GM12878 (cell line): Measurements from ENCODE around the gene C3orf49.

ENCODE experiments used
- CEBPB ChIP-seq, 2 experiments: fragments of 150-350 bp in 1 of 2; IDR thresholded peaks; 2 replicates each; pipeline ENCODE4 v1.6.1; 2012 to 2014; ENCODE audit warnings: low read depth in 2 of 2, low read length in 2 of 2, borderline replicate concordance in 1 of 2, inconsistent platforms in 1 of 2
- CTCF ChIP-seq, 3 experiments: IDR thresholded peaks in 2 of 3; conservative IDR thresholded peaks in 1 of 3; 2 replicates each; pipeline ENCODE4 v1.5.1; 2011; ENCODE audit warnings: low read depth in 3 of 3, low read length in 3 of 3, mild to moderate bottlenecking in 3 of 3, control low read depth in 2 of 3, moderate library complexity in 2 of 3, inconsistent platforms in 1 of 3, mixed read lengths in 1 of 3; ENCODE audit not compliant: control insufficient read depth in 2 of 3, insufficient read depth in 1 of 3; ENCODE audit errors: extremely low read depth in 1 of 3
- EP300 ChIP-seq, 2 experiments: fragments of 150-350 bp in 1 of 2; IDR thresholded peaks; 2 replicates each; pipeline ENCODE4 v1.6.1; 2011 to 2012; ENCODE audit warnings: low read depth in 2 of 2, low read length in 2 of 2, borderline replicate concordance in 1 of 2, improper control_type of control experiment in 1 of 2, inconsistent platforms in 1 of 2; ENCODE audit not compliant: control insufficient read depth in 1 of 2
- FOXM1 ChIP-seq: IDR thresholded peaks from 2 replicates; pipeline ENCODE4 v1.6.1; 2012; ENCODE audit warnings: low read depth, mild to moderate bottlenecking, inconsistent platforms, low read length, moderate library complexity
- IRF5 ChIP-seq: fragments of 450-650 bp; IDR thresholded peaks from 2 replicates; pipeline ENCODE4 v1.6.1; 2017; ENCODE audit warnings: borderline replicate concordance
- NRF1 ChIP-seq: conservative IDR thresholded peaks from 2 replicates; pipeline ENCODE4 v1.6.1; 2011; ENCODE audit warnings: mild to moderate bottlenecking, low read depth, low read length, improper control_type of control experiment
- SIN3A ChIP-seq: IDR thresholded peaks from 2 replicates; pipeline ENCODE4 v1.6.1; 2012; ENCODE audit warnings: low read depth, low read length, improper control_type of control experiment
- TAF1 ChIP-seq: IDR thresholded peaks from 2 replicates; pipeline ENCODE4 v1.6.1; 2011; ENCODE audit warnings: mild to moderate bottlenecking, low read depth, low read length, borderline replicate concordance
- ZNF274 ChIP-seq: IDR thresholded peaks from one replicate; pipeline ENCODE4 v1.8.0; 2011; ENCODE audit not compliant: insufficient read length, insufficient read depth
- ZNF687 ChIP-seq: fragments of 450-650 bp; IDR thresholded peaks from 2 replicates; pipeline ENCODE4 v1.6.1; 2017; ENCODE audit warnings: mild to moderate bottlenecking, moderate library complexity
- TF ChIP-seq, protein P1 (sequence below): IDR thresholded peaks from 2 replicates; pipeline ENCODE4 v1.6.1; 2011; ENCODE audit warnings: borderline replicate concordance, low read depth, mild to moderate bottlenecking, moderate library complexity, mixed read lengths, low read length; ENCODE audit not compliant: insufficient read depth; ENCODE audit errors: extremely low read length

- TF ChIP-seq ZNF687 (no peak), CTCF (IDR thresholded peaks at IDR 0.05 in 2 of 3, conservative IDR thresholded peaks at IDR 0.05 in 1 of 3; ENCODE audit: control insufficient read depth in 2 of 3, extremely low read depth in 1 of 3, insufficient read depth in 1 of 3, low read depth in 3 of 3, low read length in 3 of 3) (no peak), IRF5 (no peak), EP300 (IDR thresholded peaks at IDR 0.05; ENCODE audit: borderline replicate concordance in 1 of 2, control insufficient read depth in 1 of 2, low read depth in 2 of 2, low read length in 2 of 2) (no peak), NRF1 (no peak), CEBPB (IDR thresholded peaks at IDR 0.05; ENCODE audit: borderline replicate concordance in 1 of 2, low read depth in 2 of 2, low read length in 2 of 2) (no peak), FOXM1 (no peak), ZNF274 (no peak), TAF1 (no peak), SIN3A (no peak)
- TF ChIP-seq, protein P1, sequence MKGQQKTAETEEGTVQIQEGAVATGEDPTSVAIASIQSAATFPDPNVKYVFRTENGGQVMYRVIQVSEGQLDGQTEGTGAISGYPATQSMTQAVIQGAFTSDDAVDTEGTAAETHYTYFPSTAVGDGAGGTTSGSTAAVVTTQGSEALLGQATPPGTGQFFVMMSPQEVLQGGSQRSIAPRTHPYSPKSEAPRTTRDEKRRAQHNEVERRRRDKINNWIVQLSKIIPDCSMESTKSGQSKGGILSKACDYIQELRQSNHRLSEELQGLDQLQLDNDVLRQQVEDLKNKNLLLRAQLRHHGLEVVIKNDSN: no peak
These were observed 5.2 kb downstream of the C3orf49 start for GRCh38 chr3:63824309-63824708.
